ENCODE data around the gene KLHL22.

The KLHL22 gene

GRCh38 chr22:20497426-20497825 lies 1.8 kb upstream of the KLHL22 start:
- no peak overlapping the region for H2AFZ ChIP-seq (ENCODE audit: low read length)
- no peaks in the 10 kb centered on the region for H3K9me2 ChIP-seq (ENCODE audit: low read depth, low read length)
- no peaks in the 10 kb centered on the region for H3F3A ChIP-seq (ENCODE audit: insufficient read depth, low read length)
- no peaks in the 10 kb centered on the region for H3K9me3 ChIP-seq (ENCODE audit: low read length)
- TF ChIP-seq CTCF (IDR thresholded peaks at IDR 0.05; ENCODE audit: low read length) (no peak), EZH2 (IDR thresholded peaks at IDR 0.05; ENCODE audit: borderline replicate concordance, low read length) (no peak)
- no peak overlapping the region for H3K27ac ChIP-seq (ENCODE audit: low read depth, low read length, poor library complexity, severe bottlenecking)
- H3K4me3 ChIP-seq (ENCODE audit: low read depth, low read length, poor library complexity, severe bottlenecking): no peak overlapping the region
- peaks cover 13% of the 10 kb centered on the region for H3K4me1 ChIP-seq (ENCODE audit: insufficient read depth, low read length, severe bottlenecking)
- H3K4me2 ChIP-seq (ENCODE audit: low read length): no peak overlapping the region
- H3K9ac ChIP-seq (ENCODE audit: low read length): no peak overlapping the region
- H3K27me3 ChIP-seq (ENCODE audit: insufficient read depth, low read length): no peaks in the 10 kb centered on the region
- H3K36me3 ChIP-seq (ENCODE audit: insufficient read depth, low read length): no peaks in the 10 kb centered on the region
- no peaks in the 10 kb centered on the region for H4K20me1 ChIP-seq (ENCODE audit: insufficient read depth, low read length)
- no peaks in the 10 kb centered on the region for H3K79me2 ChIP-seq (ENCODE audit: insufficient read depth, low read length)

- no peaks in the 10 kb centered on the region for H3K79me2 ChIP-seq (ENCODE audit: insufficient read depth, low read length)
- TF ChIP-seq CTCF (IDR thresholded peaks at IDR 0.05; ENCODE audit: low read length) (peak; percentile 97), EZH2 (IDR thresholded peaks at IDR 0.05; ENCODE audit: borderline replicate concordance, low read length) (no peak)
- no peaks in the 10 kb centered on the region for H3K36me3 ChIP-seq (ENCODE audit: insufficient read depth, low read length)
- peaks cover 13% of the 10 kb centered on the region for H3K4me1 ChIP-seq (ENCODE audit: insufficient read depth, low read length, severe bottlenecking)
- H4K20me1 ChIP-seq (ENCODE audit: insufficient read depth, low read length): no peaks in the 10 kb centered on the region
- H3K9me2 ChIP-seq (ENCODE audit: low read depth, low read length): no peaks in the 10 kb centered on the region
- no peak overlapping the region for H3K27ac ChIP-seq (ENCODE audit: low read depth, low read length, poor library complexity, severe bottlenecking)
- H2AFZ ChIP-seq (ENCODE audit: low read length): no peak overlapping the region
- no peaks in the 10 kb centered on the region for H3K27me3 ChIP-seq (ENCODE audit: insufficient read depth, low read length)
- no peaks in the 10 kb centered on the region for H3F3A ChIP-seq (ENCODE audit: insufficient read depth, low read length)
- H3K9me3 ChIP-seq (ENCODE audit: low read length): no peaks in the 10 kb centered on the region
- H3K9ac ChIP-seq (ENCODE audit: low read length): peak overlapping the region; percentile 68
- peak overlapping the region; percentile 74 for H3K4me3 ChIP-seq (ENCODE audit: low read depth, low read length, poor library complexity, severe bottlenecking)
- H3K4me2 ChIP-seq (ENCODE audit: low read length): peak overlapping the region; percentile 91
These were observed 476 bp upstream of the KLHL22 start for GRCh38 chr22:20495861-20496681.

DNA sequence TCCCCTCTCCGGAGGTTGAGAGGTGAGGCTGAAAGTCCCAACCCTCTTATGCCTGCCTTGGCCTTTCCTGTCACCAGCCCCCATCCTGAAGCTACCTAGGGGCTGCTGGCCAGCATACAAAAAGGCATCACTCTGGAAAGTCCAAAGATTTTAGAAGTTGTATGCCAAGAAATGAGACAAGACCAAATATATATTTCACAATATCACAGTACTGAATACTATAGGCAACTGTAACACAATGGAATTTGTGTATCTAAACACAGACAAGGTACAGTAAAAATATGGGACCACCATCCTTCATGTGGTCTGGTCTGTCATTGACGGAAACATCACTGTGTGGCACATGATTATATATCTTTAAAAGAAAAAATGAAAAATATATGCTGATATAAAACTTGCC lies 4.2 kb downstream of the KLHL22 start:
- Histone ChIP-seq H3K4me2 (ENCODE audit: low read length) (no peak overlapping the region), H3K9me3 (ENCODE audit: low read length) (no peaks in the 10 kb centered on the region), H4K20me1 (ENCODE audit: insufficient read depth, low read length) (no peaks in the 10 kb centered on the region), H3K36me3 (ENCODE audit: insufficient read depth, low read length) (no peaks in the 10 kb centered on the region), H3K4me3 (ENCODE audit: low read depth, low read length, poor library complexity, severe bottlenecking) (no peak overlapping the region), H2AFZ (ENCODE audit: low read length) (no peak overlapping the region), H3F3A (ENCODE audit: insufficient read depth, low read length) (no peaks in the 10 kb centered on the region), H3K4me1 (ENCODE audit: insufficient read depth, low read length, severe bottlenecking) (peaks cover 13% of the 10 kb centered on the region), H3K27me3 (ENCODE audit: insufficient read depth, low read length) (no peaks in the 10 kb centered on the region), H3K27ac (ENCODE audit: low read depth, low read length, poor library complexity, severe bottlenecking) (no peak overlapping the region), H3K79me2 (ENCODE audit: insufficient read depth, low read length) (no peaks in the 10 kb centered on the region), H3K9ac (ENCODE audit: low read length) (no peak overlapping the region), H3K9me2 (ENCODE audit: low read depth, low read length) (no peaks in the 10 kb centered on the region)
- TF ChIP-seq CTCF (IDR thresholded peaks at IDR 0.05; ENCODE audit: low read length) (no peak), EZH2 (IDR thresholded peaks at IDR 0.05; ENCODE audit: borderline replicate concordance, low read length) (no peak)

Data from OCI-LY1 (cell line).